ENCODE measurements around the gene PSME2.

Gene PSME2

GRCh38 chr14:24189059-24189375 lies 42.6 kb upstream of the PSME2 start:
- no peak for TF ChIP-seq CTCF (conservative IDR thresholded peaks at IDR 0.05)
- peak overlapping the region; percentile 90 for H3K27ac ChIP-seq

- peak within 1 kb of the TSS; percentile 90 for H3K27ac ChIP-seq
Observed at GRCh38 chr14:24188251-24189058, 42.0 kb upstream of the PSME2 start, which contains the start of gene IPO4. IPO4 (minus strand) TSS chr14:24188816; CDS start chr14:24188787, 29 bp downstream.

GRCh38 chr14:24187539-24187915 lies 41.1 kb upstream of the PSME2 start:
- peak overlapping the region; percentile 90 for H3K27ac ChIP-seq

More at GRCh38 chr14:24188251-24189058, 42.0 kb upstream of the PSME2 start, which contains the start of gene IPO4:
- no peak for TF ChIP-seq CTCF (conservative IDR thresholded peaks at IDR 0.05)

GRCh38 chr14:24186831-24187538 lies 40.6 kb upstream of the PSME2 start:
- no peak for TF ChIP-seq CTCF (conservative IDR thresholded peaks at IDR 0.05)
- peak overlapping the region; percentile 90 for H3K27ac ChIP-seq

More at GRCh38 chr14:24187539-24187915, 41.1 kb upstream of the PSME2 start:
- no peak for TF ChIP-seq CTCF (conservative IDR thresholded peaks at IDR 0.05)

- H3K27ac ChIP-seq, result no peak overlapping the region
- TF ChIP-seq CTCF (conservative IDR thresholded peaks at IDR 0.05), result no peak
Observed at GRCh38 chr14:24185741-24186140, 39.3 kb upstream of the PSME2 start.

GRCh38 chr14:24185026-24185425 lies 38.6 kb upstream of the PSME2 start:
- TF ChIP-seq CTCF (conservative IDR thresholded peaks at IDR 0.05), result no peak
- no peak overlapping the region for H3K27ac ChIP-seq

GRCh38 chr14:24184104-24184970 lies 37.9 kb upstream of the PSME2 start:
- H3K27ac ChIP-seq, result no peak overlapping the region
- no peak for TF ChIP-seq CTCF (conservative IDR thresholded peaks at IDR 0.05)
